Neural cell (in vitro differentiated cells): ENCODE data around the gene FHIT. TPM values are rescaled to one million over a fixed set of nuclear protein-coding genes. Genes with fewer than 3 reads are reported as not detected.

Experiments used
- H2AFZ ChIP-seq: fragments of 200-600, 300-800 bp; sonication (generic), shearing (Covaris generic); 2 replicates; pipeline ENCODE4 v1.6.0; 2014; ENCODE audit warnings: low read depth, mild to moderate bottlenecking, antibody characterized with exemption, low read length, moderate library complexity
- H3F3A ChIP-seq: fragments of 200-600 bp; shearing (Covaris generic); 2 replicates; pipeline ENCODE4 v1.6.1; 2016; ENCODE audit warnings: mild to moderate bottlenecking, moderate library complexity, mixed read lengths, antibody characterized with exemption, low read length; ENCODE audit not compliant: insufficient read depth, poor library complexity, severe bottlenecking
- H3K27ac ChIP-seq: fragments of 200-600, 300-800 bp; sonication (generic), shearing (Covaris generic); 2 replicates; pipeline ENCODE4 v1.5.1; 2014; ENCODE audit warnings: mild to moderate bottlenecking, low read length, moderate library complexity
- H3K27me3 ChIP-seq: fragments of 300-800, 200-600 bp; sonication (generic), shearing (Covaris generic); 2 replicates; pipeline ENCODE4 v1.6.0; 2014; ENCODE audit warnings: mild to moderate bottlenecking, low read depth, low read length, moderate library complexity; ENCODE audit not compliant: insufficient read depth
- H3K36me3 ChIP-seq: fragments of 300-800, 200-600 bp; sonication (generic), shearing (Covaris generic); 2 replicates; pipeline ENCODE4 v1.5.1; 2014; ENCODE audit warnings: mild to moderate bottlenecking, antibody characterized with exemption, low read length, moderate library complexity; ENCODE audit not compliant: insufficient read depth
- H3K4me2 ChIP-seq: fragments of 300-800, 200-600 bp; sonication (generic), shearing (Covaris generic); 2 replicates; pipeline ENCODE4 v1.6.0; 2014; ENCODE audit warnings: mild to moderate bottlenecking, low read length
- H3K4me3 ChIP-seq: fragments of 300-800, 200-600 bp; sonication (generic), shearing (Covaris generic); 2 replicates; pipeline ENCODE4 v1.5.1; 2014; ENCODE audit warnings: mild to moderate bottlenecking, low read length, moderate library complexity
- H3K79me2 ChIP-seq: fragments of 200-600 bp; shearing (Covaris generic); replicated peaks from 2 replicates; pipeline ENCODE4 v1.6.0; 2014; ENCODE audit warnings: mild to moderate bottlenecking, low read length, moderate library complexity; ENCODE audit not compliant: insufficient read depth
- H3K9ac ChIP-seq: fragments of 300-800, 200-600 bp; sonication (generic), shearing (Covaris generic); 2 replicates; pipeline ENCODE4 v1.6.1; 2016; ENCODE audit warnings: mild to moderate bottlenecking, low read length, mixed read lengths
- H3K9me2 ChIP-seq: fragments of 200-600 bp; shearing (Covaris generic); 2 replicates; pipeline ENCODE4 v1.6.1; 2016; ENCODE audit warnings: mild to moderate bottlenecking, low read length, mixed read lengths; ENCODE audit not compliant: insufficient read depth
- H3K9me3 ChIP-seq: fragments of 200-600, 300-800 bp; sonication (generic), shearing (Covaris generic); 2 replicates; pipeline ENCODE4 v1.6.1; 2016; ENCODE audit warnings: mild to moderate bottlenecking, mixed run types, low read length, moderate library complexity, mixed read lengths
- H4K20me1 ChIP-seq: fragments of 200-600 bp; shearing (Covaris generic); 2 replicates; pipeline ENCODE4 v1.6.1; 2016; ENCODE audit warnings: mild to moderate bottlenecking, mixed run types; ENCODE audit not compliant: insufficient read depth
- EP300 ChIP-seq: fragments of 450-650 bp; conservative IDR thresholded peaks from 2 replicates; pipeline ENCODE4 v1.6.1; 2014; ENCODE audit warnings: antibody characterized with exemption, mild to moderate bottlenecking, moderate library complexity; ENCODE audit not compliant: poor library complexity, severe bottlenecking
- EZH2 ChIP-seq: fragments of 200-600, 300-800 bp; shearing (Covaris generic), sonication (generic); IDR thresholded peaks from 2 replicates; pipeline ENCODE4 v1.6.1; 2014; ENCODE audit warnings: antibody characterized with exemption, low read length, borderline replicate concordance, mild to moderate bottlenecking; ENCODE audit not compliant: insufficient read depth, poor library complexity, severe bottlenecking
- MXI1 ChIP-seq: fragments of 450-650 bp; conservative IDR thresholded peaks from 2 replicates; pipeline ENCODE4 v1.6.1; 2014; ENCODE audit warnings: antibody characterized with exemption, mild to moderate bottlenecking; ENCODE audit not compliant: poor library complexity, severe bottlenecking
- POLR2AphosphoS5 ChIP-seq: IDR thresholded peaks from 2 replicates; pipeline ENCODE4 v1.6.1; 2012
- RAD21 ChIP-seq: fragments of 450-650 bp; conservative IDR thresholded peaks from 2 replicates; pipeline ENCODE4 v1.6.1; 2014; ENCODE audit warnings: antibody characterized with exemption, mild to moderate bottlenecking, moderate library complexity
- SMC3 ChIP-seq: fragments of 450-650 bp; conservative IDR thresholded peaks from 2 replicates; pipeline ENCODE4 v1.6.1; 2014; ENCODE audit warnings: antibody characterized with exemption, mild to moderate bottlenecking, moderate library complexity; ENCODE audit not compliant: poor library complexity
- TAF1 ChIP-seq: IDR thresholded peaks from 2 replicates; pipeline ENCODE4 v1.6.1; 2012; ENCODE audit warnings: low read depth
- polyA plus RNA-seq: library from polyadenylated mRNA; depleted of rRNA; stranded (reverse); fragments of >200 nt; gene quantifications from 2 replicates; pipeline ENCODE4 v1.2.3, GENCODE V29; 2014
- TF ChIP-seq, protein P1 (sequence below): fragments of 450-650 bp; IDR thresholded peaks from 2 replicates; pipeline ENCODE4 v1.5.1; 2014; ENCODE audit warnings: antibody characterized with exemption, mild to moderate bottlenecking, moderate library complexity; ENCODE audit not compliant: poor library complexity, severe bottlenecking
- TF ChIP-seq, protein P2 (sequence below): IDR thresholded peaks from 2 replicates; pipeline ENCODE4 v1.6.1; 2012; ENCODE audit warnings: borderline replicate concordance

FHIT gene
- polyA plus RNA-seq, 1 donor from 2014 or later = not detected

DNA sequence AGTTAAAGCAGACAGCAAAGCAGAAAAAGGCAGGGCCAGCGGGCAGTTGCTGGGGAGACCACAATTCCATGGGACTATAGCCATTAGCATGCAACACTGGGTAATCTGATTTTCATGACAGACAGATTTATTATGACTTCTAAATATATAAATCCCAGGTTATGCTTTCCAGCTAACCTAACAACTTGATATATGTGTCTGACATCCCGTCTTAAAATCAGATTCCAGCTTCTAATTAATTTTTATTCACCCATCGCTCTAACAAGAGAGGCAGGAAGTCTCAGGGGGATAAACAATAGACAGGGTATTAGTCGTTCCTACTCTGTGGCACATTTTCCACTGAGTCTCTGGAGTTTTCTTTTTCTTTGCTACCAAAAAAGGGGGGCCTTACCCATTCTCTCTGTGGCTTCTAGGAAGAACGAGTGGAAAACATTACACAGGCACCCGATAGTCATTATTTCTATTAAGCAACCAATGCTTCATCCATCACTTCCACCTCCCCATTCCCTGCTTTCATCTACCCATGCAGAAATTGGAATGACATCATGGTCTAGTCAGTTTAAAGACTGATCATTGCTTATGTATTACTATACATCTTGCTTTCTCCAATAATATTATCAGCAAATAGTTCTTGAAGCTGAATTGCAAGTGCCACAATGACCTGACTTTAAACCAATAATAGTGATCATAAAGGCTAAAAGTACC is 173.1 kb downstream of the FHIT start:
- H3K4me2 ChIP-seq = no peak overlapping the region
- H3K9me3 ChIP-seq = no peaks in the 10 kb centered on the region
- H3F3A ChIP-seq = peaks cover 3% of the 10 kb centered on the region
- H3K27ac ChIP-seq = no peak overlapping the region
- no peak overlapping the region for H3K4me3 ChIP-seq
- no peaks in the 10 kb centered on the region for H3K36me3 ChIP-seq
- H2AFZ ChIP-seq = no peak overlapping the region
- H3K9ac ChIP-seq = no peak overlapping the region
- no peaks in the 10 kb centered on the region for H4K20me1 ChIP-seq
- no peaks in the 10 kb centered on the region for H3K9me2 ChIP-seq
- H3K27me3 ChIP-seq = no peaks in the 10 kb centered on the region
- no peaks in the 10 kb centered on the region for H3K79me2 ChIP-seq
- no peak for TF ChIP-seq SMC3
- TF ChIP-seq, protein P1, sequence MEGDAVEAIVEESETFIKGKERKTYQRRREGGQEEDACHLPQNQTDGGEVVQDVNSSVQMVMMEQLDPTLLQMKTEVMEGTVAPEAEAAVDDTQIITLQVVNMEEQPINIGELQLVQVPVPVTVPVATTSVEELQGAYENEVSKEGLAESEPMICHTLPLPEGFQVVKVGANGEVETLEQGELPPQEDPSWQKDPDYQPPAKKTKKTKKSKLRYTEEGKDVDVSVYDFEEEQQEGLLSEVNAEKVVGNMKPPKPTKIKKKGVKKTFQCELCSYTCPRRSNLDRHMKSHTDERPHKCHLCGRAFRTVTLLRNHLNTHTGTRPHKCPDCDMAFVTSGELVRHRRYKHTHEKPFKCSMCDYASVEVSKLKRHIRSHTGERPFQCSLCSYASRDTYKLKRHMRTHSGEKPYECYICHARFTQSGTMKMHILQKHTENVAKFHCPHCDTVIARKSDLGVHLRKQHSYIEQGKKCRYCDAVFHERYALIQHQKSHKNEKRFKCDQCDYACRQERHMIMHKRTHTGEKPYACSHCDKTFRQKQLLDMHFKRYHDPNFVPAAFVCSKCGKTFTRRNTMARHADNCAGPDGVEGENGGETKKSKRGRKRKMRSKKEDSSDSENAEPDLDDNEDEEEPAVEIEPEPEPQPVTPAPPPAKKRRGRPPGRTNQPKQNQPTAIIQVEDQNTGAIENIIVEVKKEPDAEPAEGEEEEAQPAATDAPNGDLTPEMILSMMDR = no peak
- no peak for TF ChIP-seq RAD21
- no peak for TF ChIP-seq TAF1
- no peak for TF ChIP-seq POLR2AphosphoS5
- no peak for TF ChIP-seq EZH2
- TF ChIP-seq MXI1 = no peak
- TF ChIP-seq EP300 = no peak
- TF ChIP-seq, protein P2, sequence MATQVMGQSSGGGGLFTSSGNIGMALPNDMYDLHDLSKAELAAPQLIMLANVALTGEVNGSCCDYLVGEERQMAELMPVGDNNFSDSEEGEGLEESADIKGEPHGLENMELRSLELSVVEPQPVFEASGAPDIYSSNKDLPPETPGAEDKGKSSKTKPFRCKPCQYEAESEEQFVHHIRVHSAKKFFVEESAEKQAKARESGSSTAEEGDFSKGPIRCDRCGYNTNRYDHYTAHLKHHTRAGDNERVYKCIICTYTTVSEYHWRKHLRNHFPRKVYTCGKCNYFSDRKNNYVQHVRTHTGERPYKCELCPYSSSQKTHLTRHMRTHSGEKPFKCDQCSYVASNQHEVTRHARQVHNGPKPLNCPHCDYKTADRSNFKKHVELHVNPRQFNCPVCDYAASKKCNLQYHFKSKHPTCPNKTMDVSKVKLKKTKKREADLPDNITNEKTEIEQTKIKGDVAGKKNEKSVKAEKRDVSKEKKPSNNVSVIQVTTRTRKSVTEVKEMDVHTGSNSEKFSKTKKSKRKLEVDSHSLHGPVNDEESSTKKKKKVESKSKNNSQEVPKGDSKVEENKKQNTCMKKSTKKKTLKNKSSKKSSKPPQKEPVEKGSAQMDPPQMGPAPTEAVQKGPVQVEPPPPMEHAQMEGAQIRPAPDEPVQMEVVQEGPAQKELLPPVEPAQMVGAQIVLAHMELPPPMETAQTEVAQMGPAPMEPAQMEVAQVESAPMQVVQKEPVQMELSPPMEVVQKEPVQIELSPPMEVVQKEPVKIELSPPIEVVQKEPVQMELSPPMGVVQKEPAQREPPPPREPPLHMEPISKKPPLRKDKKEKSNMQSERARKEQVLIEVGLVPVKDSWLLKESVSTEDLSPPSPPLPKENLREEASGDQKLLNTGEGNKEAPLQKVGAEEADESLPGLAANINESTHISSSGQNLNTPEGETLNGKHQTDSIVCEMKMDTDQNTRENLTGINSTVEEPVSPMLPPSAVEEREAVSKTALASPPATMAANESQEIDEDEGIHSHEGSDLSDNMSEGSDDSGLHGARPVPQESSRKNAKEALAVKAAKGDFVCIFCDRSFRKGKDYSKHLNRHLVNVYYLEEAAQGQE = no peak

DNA sequence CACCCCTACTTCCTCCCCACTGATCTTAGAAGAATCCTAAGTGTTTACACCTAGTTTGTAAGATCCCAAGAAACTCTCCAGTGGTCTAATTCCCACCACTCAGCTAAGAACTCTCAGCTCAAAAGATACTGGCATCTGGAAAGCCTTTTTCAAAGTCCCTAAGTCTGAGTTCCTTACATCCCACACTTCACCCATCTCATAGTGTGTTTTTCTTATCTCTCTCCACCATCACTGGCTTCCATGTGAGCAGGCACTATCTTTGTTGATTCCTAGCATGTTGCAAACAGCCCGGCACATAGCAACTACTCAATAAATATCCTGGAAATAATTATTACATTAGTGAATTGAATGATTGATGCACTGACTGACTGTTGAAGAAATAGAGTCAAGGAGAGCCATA is 173.7 kb downstream of the FHIT start:
- Histone ChIP-seq H3F3A (peaks cover 3% of the 10 kb centered on the region), H3K9me3 (no peaks in the 10 kb centered on the region), H3K79me2 (no peaks in the 10 kb centered on the region), H3K27ac (no peak overlapping the region), H3K4me2 (no peak overlapping the region), H3K4me3 (no peak overlapping the region), H3K36me3 (no peaks in the 10 kb centered on the region), H2AFZ (no peak overlapping the region), H3K27me3 (no peaks in the 10 kb centered on the region), H3K9ac (no peak overlapping the region), H4K20me1 (no peaks in the 10 kb centered on the region), H3K9me2 (no peaks in the 10 kb centered on the region)
- TF ChIP-seq MXI1 (no peak), EP300 (no peak), POLR2AphosphoS5 (no peak), SMC3 (no peak), RAD21 (no peak), TAF1 (no peak), EZH2 (no peak)
- TF ChIP-seq, protein P1 = no peak
